ENCODE measurements around the gene KNL1. TPM values are rescaled to one million over a fixed set of nuclear protein-coding genes. Genes with fewer than 3 reads are reported as not detected.
A peak's percentile ranks its signal among the peaks of the same experiment; 100 is the strongest.
"Not testable (repeated sequence)": the region's sequence is repeated elsewhere in the genome, so short reads cannot be mapped to it uniquely, and the experiment has no call there.

KNL1 gene
- total RNA-seq, 1 donor from 2014 or later = 1.7 TPM

GRCh38 chr15:40650479-40650878 lies 56.4 kb downstream of the KNL1 start:
- DNase-seq (ENCODE audit: low spot score) (no peak), ATAC-seq (peak; percentile 48)

GRCh38 chr15:40660686-40661085 lies 66.6 kb downstream of the KNL1 start:
- ATAC-seq (no peak), DNase-seq (ENCODE audit: low spot score) (no peak)

DNA sequence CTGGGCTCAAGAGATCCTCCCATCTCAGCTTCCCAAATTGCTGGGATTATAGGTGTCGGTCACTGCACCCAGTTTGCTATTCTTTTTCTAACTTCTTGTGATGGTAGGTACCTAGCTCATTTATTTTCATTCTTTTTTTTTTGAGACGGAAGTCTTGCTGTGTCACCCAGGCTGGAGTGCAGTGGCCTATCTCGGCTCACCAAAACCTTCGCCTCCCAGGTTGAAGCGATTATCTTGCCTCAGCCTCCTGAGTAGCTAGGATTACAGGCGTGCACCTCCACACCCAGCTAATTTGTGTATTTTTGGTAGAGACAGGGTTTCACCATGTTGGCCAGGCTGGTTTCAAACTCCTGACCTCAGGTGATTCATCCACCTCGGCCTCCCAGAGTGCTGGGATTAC lies 70.9 kb downstream of the KNL1 start:
- DNase-seq (ENCODE audit: low spot score) (no peak), ATAC-seq (no peak)

DNA sequence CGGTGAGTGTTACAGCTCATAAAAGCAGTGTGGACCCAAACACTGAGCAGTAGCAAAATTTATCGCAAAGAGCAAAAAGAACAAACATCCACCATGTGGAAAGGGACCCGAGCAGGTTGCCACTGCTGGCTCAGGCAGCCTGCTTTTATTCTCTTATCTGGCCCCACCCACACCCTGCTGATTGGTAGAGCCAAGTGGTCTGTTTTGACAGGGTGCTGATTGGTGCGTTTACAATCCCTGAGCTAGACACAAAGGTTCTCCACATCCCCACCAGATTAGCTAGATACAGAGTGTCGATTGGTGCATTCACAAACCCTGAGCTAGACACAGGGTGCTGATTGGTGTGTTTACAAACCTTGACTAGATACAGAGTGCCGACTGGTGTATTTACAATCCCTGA lies 82.2 kb downstream of the KNL1 start:
- not testable (repeated sequence) for ATAC-seq; DNase-seq (ENCODE audit: low spot score)

DNA sequence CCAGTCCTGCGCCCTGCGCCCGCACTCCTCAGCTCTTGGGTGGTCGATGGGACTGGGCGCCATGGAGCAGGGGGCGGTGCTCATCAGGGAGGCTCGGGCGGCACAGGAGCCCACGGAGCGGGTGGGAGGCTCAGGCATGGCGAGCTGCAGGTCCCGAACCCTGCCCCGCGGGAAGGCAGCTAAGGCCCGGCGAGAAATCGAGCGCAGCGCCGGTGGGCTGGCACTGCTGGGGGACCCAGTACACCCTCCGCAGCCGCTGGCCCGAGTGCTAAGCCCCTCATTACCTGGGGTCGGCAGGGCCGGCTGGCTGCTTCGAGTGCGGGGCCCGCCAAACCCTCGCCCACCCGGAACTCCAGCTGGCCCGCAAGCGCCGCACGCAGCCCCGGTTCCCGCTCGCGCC lies 82.9 kb downstream of the KNL1 start:
- not testable (repeated sequence) for ATAC-seq; DNase-seq (ENCODE audit: low spot score)

DNA sequence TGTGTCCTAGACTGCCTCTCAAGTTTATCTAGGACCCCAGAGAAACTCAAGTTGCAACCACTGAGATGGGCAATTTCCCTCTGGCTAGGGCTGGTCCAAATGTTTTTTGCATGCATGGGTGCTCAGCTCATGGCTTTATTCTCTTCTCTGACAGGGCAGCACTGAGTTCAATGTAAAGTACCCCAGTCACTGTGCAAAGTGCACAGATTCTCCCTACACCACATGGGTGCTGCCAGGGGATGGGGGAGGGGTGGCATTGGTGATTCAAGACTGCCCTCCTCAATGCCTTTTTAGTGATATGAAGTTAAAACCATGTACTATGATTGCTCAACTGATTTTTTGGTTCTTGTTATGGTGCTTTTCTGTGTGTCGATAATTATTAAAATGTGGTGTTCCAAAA lies 86.1 kb downstream of the KNL1 start:
- no peak for DNase-seq (ENCODE audit: low spot score)
- no peak for ATAC-seq

- not testable (repeated sequence) for DNase-seq (ENCODE audit: low spot score); ATAC-seq
These were observed 86.9 kb downstream of the KNL1 start for GRCh38 chr15:40680959-40681358.

GRCh38 chr15:40684381-40684780 lies 90.3 kb downstream of the KNL1 start:
- DNase-seq (ENCODE audit: low spot score) (no peak), ATAC-seq (no peak)

DNA sequence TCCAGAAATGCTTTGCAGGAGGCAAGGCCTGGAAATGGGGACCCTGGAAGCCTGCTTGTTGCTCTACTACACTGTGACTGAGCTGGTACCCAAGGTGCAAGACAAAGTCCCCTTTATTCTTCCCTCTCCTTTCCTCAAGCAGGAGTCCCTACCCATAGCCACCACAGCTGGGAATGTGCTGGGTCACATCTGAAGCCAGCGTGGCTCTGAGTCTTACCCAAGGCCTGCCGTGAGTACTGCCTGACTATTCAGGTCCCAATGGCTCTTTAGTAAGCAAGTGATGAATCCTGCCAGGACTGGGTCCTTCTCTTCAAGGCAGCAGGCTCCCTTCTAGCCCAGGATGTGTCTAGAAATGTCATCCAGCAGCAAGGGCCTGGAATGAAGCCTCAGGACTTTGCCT lies 91.3 kb downstream of the KNL1 start:
- DNase-seq (ENCODE audit: low spot score) (no peak), ATAC-seq (no peak)

DNA sequence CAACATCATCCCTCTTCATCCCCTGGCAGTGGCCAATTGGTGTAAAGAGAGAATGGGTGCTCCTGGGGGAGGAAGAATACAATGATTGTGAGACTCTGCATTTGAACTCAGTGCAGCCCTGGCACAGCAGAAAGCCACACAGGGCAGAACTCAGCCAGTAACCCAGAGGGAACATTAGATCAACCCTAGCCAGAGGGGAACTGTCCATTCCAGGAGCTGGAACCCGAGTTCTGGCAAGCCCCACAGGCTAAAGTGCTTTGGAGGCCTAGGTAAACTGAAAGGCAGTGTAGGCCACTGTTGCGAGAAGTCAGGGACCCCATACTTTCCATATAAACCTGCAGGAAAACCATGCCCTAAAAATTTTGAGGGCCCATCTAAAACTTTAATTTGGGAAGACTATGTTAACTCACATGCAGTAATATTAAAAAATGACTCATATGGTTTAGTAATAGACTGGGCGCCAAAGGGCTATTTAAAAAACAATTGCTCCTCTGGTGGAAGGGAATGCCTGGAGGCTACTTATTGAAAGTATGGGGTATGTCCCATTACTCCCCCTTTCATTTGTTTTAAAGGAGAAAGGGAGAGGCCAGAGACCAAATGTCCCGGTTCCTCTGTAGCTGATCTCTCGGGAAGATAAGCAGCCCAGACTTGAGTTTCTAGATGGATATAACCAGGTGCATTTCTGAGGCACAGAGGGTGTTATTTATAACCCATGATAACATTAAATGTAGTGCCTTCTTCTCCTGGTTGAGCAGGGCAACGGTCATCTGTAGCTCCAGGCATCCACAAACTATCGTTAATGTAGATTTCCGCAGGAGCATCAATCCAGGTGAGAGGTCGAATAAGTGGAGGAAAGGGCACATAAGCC lies 95.1 kb downstream of the KNL1 start:
- DNase-seq (ENCODE audit: low spot score) = no peak
- no peak for ATAC-seq

DNA sequence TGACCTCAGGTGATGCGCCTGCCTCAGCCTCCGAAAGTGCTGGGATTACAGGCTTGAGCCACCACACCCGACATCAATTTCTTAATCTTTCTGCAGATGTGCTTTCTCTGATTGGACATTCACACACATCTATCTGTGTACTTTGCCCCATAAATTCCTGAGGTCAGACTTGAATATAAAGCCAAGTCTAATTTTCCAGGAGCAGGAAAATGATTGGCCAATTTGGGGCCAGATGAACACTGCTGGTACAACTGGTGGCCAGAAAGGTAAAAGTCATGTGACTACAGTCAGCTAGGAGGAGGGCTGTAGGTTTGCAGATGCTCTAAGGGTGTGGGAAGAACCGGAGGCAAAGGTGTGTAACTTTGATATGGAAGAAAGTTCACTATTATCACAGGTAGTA lies 97.7 kb downstream of the KNL1 start:
- ATAC-seq (no peak), DNase-seq (ENCODE audit: low spot score) (no peak)

- DNase-seq (ENCODE audit: low spot score) (no peak), ATAC-seq (no peak)
These were observed 100.0 kb downstream of the KNL1 start for GRCh38 chr15:40693904-40694687.

- peak; percentile 97 for ATAC-seq
These were observed 100.8 kb downstream of the KNL1 start, which contains the start of gene RAD51 for GRCh38 chr15:40694688-40695468. Gene RAD51 (plus strand): TSS chr15:40695174. CDS start chr15:40698759, 3,585 bp downstream.

DNA sequence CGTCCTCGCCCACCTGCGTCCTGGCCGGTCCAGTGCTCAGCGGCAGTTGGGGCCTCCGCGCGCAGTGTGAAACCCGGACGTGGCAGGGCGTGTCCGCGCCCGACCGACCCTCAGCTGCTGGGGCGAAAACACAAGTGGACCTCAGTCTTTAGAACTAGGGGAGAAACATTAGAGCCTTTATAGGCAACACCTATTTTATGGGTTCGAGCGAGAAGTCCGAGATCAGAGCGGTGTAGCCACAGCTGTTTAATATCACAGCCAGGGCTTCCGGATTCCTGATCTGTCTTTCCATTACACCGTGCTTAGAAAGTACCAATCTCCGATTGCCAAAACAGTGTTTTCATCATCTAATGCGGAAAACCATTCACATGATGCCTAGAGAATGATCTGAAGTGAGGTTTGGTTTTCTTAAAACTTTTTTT lies 101.4 kb downstream of the KNL1 start:
- no peak for ATAC-seq
- DNase-seq (ENCODE audit: low spot score) = no peak

More at GRCh38 chr15:40694688-40695468, 100.8 kb downstream of the KNL1 start, which contains the start of gene RAD51:
- peak; percentile 93 for DNase-seq (ENCODE audit: low spot score)

GRCh38 chr15:40696228-40696627 lies 102.2 kb downstream of the KNL1 start:
- no peak for DNase-seq (ENCODE audit: low spot score)
- no peak for ATAC-seq

DNA sequence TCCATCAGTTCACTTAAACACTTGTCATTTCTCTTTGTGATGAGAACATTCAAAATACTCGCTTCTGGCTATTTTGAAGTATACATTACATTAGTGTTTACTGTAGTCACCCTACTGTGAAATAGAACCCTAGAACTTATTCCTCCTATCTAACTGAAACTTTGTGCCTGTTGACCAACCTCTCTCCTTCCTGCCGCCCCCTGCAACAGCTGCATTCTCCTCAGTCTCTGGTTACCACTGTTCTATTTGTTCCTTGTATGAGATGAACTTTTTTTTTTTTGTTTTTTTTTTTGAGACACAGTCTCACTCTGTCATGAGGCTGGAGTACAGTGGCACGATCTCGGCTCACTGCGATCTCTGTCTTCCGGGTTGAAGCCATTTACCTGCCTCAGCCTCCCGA lies 103.9 kb downstream of the KNL1 start:
- no peak for DNase-seq (ENCODE audit: low spot score)
- ATAC-seq = no peak

- DNase-seq (ENCODE audit: low spot score) = no peak
- peak; percentile 34 for ATAC-seq
These were observed 108.0 kb downstream of the KNL1 start for GRCh38 chr15:40702077-40702476.

DNA sequence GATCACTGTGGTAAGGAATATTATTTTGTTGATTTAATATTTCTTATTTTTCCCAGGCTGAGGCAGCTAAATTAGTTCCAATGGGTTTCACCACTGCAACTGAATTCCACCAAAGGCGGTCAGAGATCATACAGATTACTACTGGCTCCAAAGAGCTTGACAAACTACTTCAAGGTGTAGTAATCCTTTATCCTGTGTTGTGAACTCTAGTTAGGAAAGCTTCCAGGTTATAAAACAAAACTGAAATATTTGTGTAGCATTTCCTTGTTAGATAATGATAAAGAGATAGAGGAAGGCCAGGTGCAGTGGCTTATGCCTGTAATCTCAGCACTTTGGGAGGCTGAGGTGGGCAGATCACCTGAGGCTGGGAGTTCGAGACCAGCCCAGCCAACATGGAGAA lies 112.1 kb downstream of the KNL1 start:
- DNase-seq (ENCODE audit: low spot score) (no peak), ATAC-seq (no peak)
